ENCODE measurements around the gene FAM3C. TPM values are rescaled to one million over a fixed set of nuclear protein-coding genes. Genes with fewer than 3 reads are reported as not detected.

The FAM3C gene
- total and polyA plus RNA-seq, 2 donors (not counting 1 experiment from before 2014, with no cell fraction given), result 38.7 to 75.4 TPM

DNA sequence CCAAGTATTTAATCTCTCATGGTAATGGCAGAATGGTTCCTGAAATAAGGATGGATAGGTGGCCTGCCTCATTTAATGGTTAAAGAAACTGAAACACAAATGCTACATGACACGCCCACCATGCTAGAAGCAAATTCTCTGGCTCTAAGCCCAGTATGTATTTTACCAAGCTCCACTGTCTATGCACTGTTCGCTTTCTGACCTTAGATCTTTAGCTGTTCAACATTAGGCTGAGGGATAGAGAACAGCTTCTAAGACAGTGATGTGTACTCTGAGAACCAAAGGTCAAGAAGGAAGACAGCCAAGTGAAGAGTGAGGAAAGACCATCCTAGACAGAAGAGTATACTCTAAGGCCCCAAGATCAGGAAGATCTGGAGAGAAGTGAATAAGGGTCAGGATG, 26.6 kb downstream of the FAM3C start:
- no CpG with 5 or more reads among the region's 2 CpGs for WGBS (ENCODE audit: insufficient coverage)
- ATAC-seq (ENCODE audit: low read depth), result peak; percentile 44
- peaks cover 10% of the 10 kb centered on the region for H4K20me1 ChIP-seq (ENCODE audit: control insufficient read depth, insufficient read depth, low read length, poor library complexity, severe bottlenecking)
- intact Hi-C loops (cut with micrococcal nuclease), result loop anchor here (10.0 kb wide), 1 partner anchor 245 kb away; no protein-coding TSS in a partner anchor
- Mint-ChIP-seq H3K9me3 (ENCODE audit: insufficient read depth) (no peaks in the 10 kb centered on the region), H3K4me3 (peak overlapping the region; percentile 68), H3K27me3 (no peaks in the 10 kb centered on the region), H3K27ac (peak overlapping the region; percentile 86), H3K4me1 (peaks cover 70% of the 10 kb centered on the region)
- POLR2A ChIA-PET, result interaction anchor here (0.7 to 1.3 kb wide), 3 partner anchors 14 to 141 kb away, joined by 4 to 9 read pairs (median 5); partner anchors contain the start of gene FAM3C
- H3K4me1 ChIP-seq (ENCODE audit: control insufficient read depth in 2 of 2, insufficient read depth in 2 of 2, low read length in 2 of 2), result peaks cover 61 to 64% of the 10 kb centered on the region in 2 donors
- H3K27ac ChIP-seq (ENCODE audit: low read length in 2 of 2), result peak overlapping the region; percentile 65 to 76
- peaks cover 84% of the 10 kb centered on the region for H3K79me2 ChIP-seq (ENCODE audit: control insufficient read depth, insufficient read depth, low read length)
- CTCF ChIA-PET, result interaction anchor here (0.7 to 10.8 kb wide), 8 partner anchors 9 to 625 kb away, joined by 3 to 286 read pairs (median 12); partner anchors contain the start of gene FAM3C
- H3K9ac ChIP-seq (ENCODE audit: low read length), result peak overlapping the region; percentile 5
- peaks cover 0 to 4% (median 2%) of the 10 kb centered on the region in 3 donors for H3K9me3 ChIP-seq (ENCODE audit: control extremely low read depth in 1 of 3, control insufficient read depth in 2 of 3, insufficient read depth in 1 of 3, low read length in 2 of 3)
- H3K27me3 ChIP-seq (replicated peaks in 1 of 4; ENCODE audit: control extremely low read depth in 1 of 4, control insufficient read depth in 3 of 4, insufficient read depth in 4 of 4, low read length in 3 of 4), result no peaks in the 10 kb centered on the region
- TF ChIP-seq, protein P1, sequence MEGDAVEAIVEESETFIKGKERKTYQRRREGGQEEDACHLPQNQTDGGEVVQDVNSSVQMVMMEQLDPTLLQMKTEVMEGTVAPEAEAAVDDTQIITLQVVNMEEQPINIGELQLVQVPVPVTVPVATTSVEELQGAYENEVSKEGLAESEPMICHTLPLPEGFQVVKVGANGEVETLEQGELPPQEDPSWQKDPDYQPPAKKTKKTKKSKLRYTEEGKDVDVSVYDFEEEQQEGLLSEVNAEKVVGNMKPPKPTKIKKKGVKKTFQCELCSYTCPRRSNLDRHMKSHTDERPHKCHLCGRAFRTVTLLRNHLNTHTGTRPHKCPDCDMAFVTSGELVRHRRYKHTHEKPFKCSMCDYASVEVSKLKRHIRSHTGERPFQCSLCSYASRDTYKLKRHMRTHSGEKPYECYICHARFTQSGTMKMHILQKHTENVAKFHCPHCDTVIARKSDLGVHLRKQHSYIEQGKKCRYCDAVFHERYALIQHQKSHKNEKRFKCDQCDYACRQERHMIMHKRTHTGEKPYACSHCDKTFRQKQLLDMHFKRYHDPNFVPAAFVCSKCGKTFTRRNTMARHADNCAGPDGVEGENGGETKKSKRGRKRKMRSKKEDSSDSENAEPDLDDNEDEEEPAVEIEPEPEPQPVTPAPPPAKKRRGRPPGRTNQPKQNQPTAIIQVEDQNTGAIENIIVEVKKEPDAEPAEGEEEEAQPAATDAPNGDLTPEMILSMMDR (IDR thresholded peaks at IDR 0.05), result no peak
- TF ChIP-seq EZH2 (IDR thresholded peaks at IDR 0.05; ENCODE audit: borderline replicate concordance, insufficient read depth, low read depth, low read length, poor library complexity, severe bottlenecking), result no peak
- H3K4me3 ChIP-seq (ENCODE audit: control extremely low read depth in 1 of 5, extremely low read depth in 1 of 5, insufficient read depth in 1 of 5, low read depth in 2 of 5, low read length in 4 of 5), result peak overlapping the region in 4 of 5 experiments; percentile 5 to 17 (median 10)
- peak; percentile 49 for DNase-seq
- no peak overlapping the region for H2AFZ ChIP-seq (ENCODE audit: insufficient read depth, low read depth, low read length, poor library complexity, severe bottlenecking)
- H3K36me3 ChIP-seq (replicated peaks in 1 of 2; ENCODE audit: control extremely low read depth in 1 of 2, control insufficient read depth in 1 of 2, extremely low read depth in 1 of 2, insufficient read depth in 2 of 2, low read length in 1 of 2), result peaks cover 9 to 44% of the 10 kb centered on the region in 2 experiments
- H3K4me2 ChIP-seq (replicated peaks; ENCODE audit: low read depth, low read length, poor library complexity, severe bottlenecking), result peak overlapping the region; percentile 46

DNA sequence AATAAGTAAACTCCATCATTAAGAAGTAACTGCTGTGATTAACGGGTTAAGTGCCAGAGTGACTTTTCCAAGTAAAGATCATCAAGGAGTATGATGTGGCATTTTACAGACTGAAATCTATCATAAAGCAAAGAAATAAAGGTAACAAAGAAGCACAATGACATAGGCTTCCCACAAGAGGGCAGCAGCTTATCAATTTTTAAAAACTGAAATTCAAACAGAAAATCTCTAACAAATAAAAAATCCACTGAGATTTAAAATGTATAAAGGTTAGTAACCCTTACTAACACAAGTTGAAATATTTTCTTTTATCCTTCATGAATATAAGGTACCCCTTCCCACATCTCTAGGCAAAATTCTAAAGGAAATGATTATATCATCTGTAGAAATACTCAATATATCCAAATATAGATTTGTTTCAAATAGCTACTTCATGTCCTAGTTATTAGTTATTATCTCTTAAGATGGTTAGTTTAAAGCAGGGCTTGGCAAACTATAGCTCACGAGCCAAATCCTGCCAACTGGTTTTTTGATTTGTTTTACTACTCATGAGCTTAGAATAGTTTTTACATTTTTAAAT, 29.2 kb downstream of the FAM3C start:
- intact Hi-C loops (cut with micrococcal nuclease), result loop anchor here (1.0 to 10.0 kb wide), 4 partner anchors 29 to 242 kb away; partner anchors contain the start of gene FAM3C
- Histone ChIP-seq H2AFZ (ENCODE audit: insufficient read depth, low read depth, low read length, poor library complexity, severe bottlenecking) (no peak overlapping the region), H3K79me2 (ENCODE audit: control insufficient read depth, insufficient read depth, low read length) (peaks cover 67% of the 10 kb centered on the region), H3K27me3 (replicated peaks in 1 of 4; ENCODE audit: control extremely low read depth in 1 of 4, control insufficient read depth in 3 of 4, insufficient read depth in 4 of 4, low read length in 3 of 4) (no peaks in the 10 kb centered on the region), H3K9ac (ENCODE audit: low read length) (no peak overlapping the region), H3K36me3 (replicated peaks in 1 of 2; ENCODE audit: control extremely low read depth in 1 of 2, control insufficient read depth in 1 of 2, extremely low read depth in 1 of 2, insufficient read depth in 2 of 2, low read length in 1 of 2) (peaks cover 14 to 68% of the 10 kb centered on the region in 2 experiments), H3K4me1 (ENCODE audit: control insufficient read depth in 2 of 2, insufficient read depth in 2 of 2, low read length in 2 of 2) (peaks cover 42 to 46% of the 10 kb centered on the region in 2 donors), H3K27ac (ENCODE audit: low read length in 2 of 2) (peak overlapping the region in 1 of 2 donors; percentile 76), H3K4me2 (replicated peaks; ENCODE audit: low read depth, low read length, poor library complexity, severe bottlenecking) (peak overlapping the region; percentile 33), H4K20me1 (ENCODE audit: control insufficient read depth, insufficient read depth, low read length, poor library complexity, severe bottlenecking) (peaks cover 10% of the 10 kb centered on the region), H3K9me3 (ENCODE audit: control extremely low read depth in 1 of 3, control insufficient read depth in 2 of 3, insufficient read depth in 1 of 3, low read length in 2 of 3) (no peaks in the 10 kb centered on the region), H3K4me3 (ENCODE audit: control extremely low read depth in 1 of 5, extremely low read depth in 1 of 5, insufficient read depth in 1 of 5, low read depth in 2 of 5, low read length in 4 of 5) (no peak overlapping the region)
- Mint-ChIP-seq H3K9me3 (ENCODE audit: insufficient read depth) (no peaks in the 10 kb centered on the region), H3K27ac (peak overlapping the region; percentile 44), H3K4me1 (peaks cover 55% of the 10 kb centered on the region), H3K4me3 (peak overlapping the region; percentile 6), H3K27me3 (no peaks in the 10 kb centered on the region)
- ChIA-PET CTCF (interaction anchor here (0.6 to 10.8 kb wide), 52 partner anchors 9 to 628 kb away, joined by 3 to 286 read pairs (median 5); partner anchors contain the start of gene FAM3C), POLR2A (interaction anchor here (1.3 kb wide), 1 partner anchor 29 kb away, joined by 5 read pairs; the partner anchor contains the start of gene FAM3C)
- TF ChIP-seq, protein P1 (IDR thresholded peaks at IDR 0.05), result peak; percentile 92
- no peak for TF ChIP-seq EZH2 (IDR thresholded peaks at IDR 0.05; ENCODE audit: borderline replicate concordance, insufficient read depth, low read depth, low read length, poor library complexity, severe bottlenecking)
- WGBS (ENCODE audit: insufficient coverage), result no CpG with 5 or more reads among the region's 2 CpGs
- DNase-seq, result peak; percentile 74
- ATAC-seq (ENCODE audit: low read depth), result no peak

Data from B cell (primary cell).